Measurements from ENCODE around the gene REEP1. TPM values are rescaled to one million over a fixed set of nuclear protein-coding genes. Genes with fewer than 3 reads are reported as not detected.

Gene REEP1
- total RNA-seq, 1 experiment from 2014 or later, result 5.9 TPM

- H3K79me2 ChIP-seq (ENCODE audit: insufficient read depth, low read length), result no peaks in the 10 kb centered on the region
- TF ChIP-seq SIN3A (IDR thresholded peaks at IDR 0.05; ENCODE audit: low read depth), result no peak
- no peak for TF ChIP-seq FOSL1 (IDR thresholded peaks at IDR 0.05; ENCODE audit: low read depth)
- TF ChIP-seq EZH2 (IDR thresholded peaks at IDR 0.05), result no peak
- no peak for TF ChIP-seq CTCF (IDR thresholded peaks at IDR 0.05 in 2 of 3, conservative IDR thresholded peaks at IDR 0.05 in 1 of 3; ENCODE audit: borderline replicate concordance in 1 of 3, insufficient read depth in 1 of 3, low read depth in 2 of 3, low read length in 2 of 3)
- no peak for TF ChIP-seq EZH2phosphoT487 (IDR thresholded peaks at IDR 0.05; ENCODE audit: borderline replicate concordance)
- no peak for TF ChIP-seq ATF3 (IDR thresholded peaks at IDR 0.05)
- TF ChIP-seq ZFX (IDR thresholded peaks at IDR 0.05), result no peak
- TF ChIP-seq RAD21 (IDR thresholded peaks at IDR 0.05; ENCODE audit: low read depth), result no peak
- TF ChIP-seq POLR2AphosphoS5 (IDR thresholded peaks at IDR 0.05; ENCODE audit: low read depth, low read length), result no peak
- TF ChIP-seq ELF1 (IDR thresholded peaks at IDR 0.05; ENCODE audit: borderline replicate concordance, low read depth), result no peak
- no peak for ATAC-seq
- intact Hi-C loops (cut with micrococcal nuclease), result no loop called here
- no peak overlapping the region for H2AFZ ChIP-seq (ENCODE audit: low read depth, low read length, poor library complexity, severe bottlenecking)
- DNase-seq (ENCODE audit: low read depth, low spot score), result no peak
- H3K9me2 ChIP-seq (ENCODE audit: insufficient read depth), result no peaks in the 10 kb centered on the region
- ChIA-PET CTCF (no interaction called here), POLR2A (no interaction called here), RAD21 (ENCODE audit: low non-redundant PET in 1 of 2, low total read pairs in 2 of 2, uncharacterized antibody in 2 of 2, unreplicated experiment in 2 of 2) (no interaction called here)
- no peaks in the 10 kb centered on the region for H3K9me3 ChIP-seq (ENCODE audit: control insufficient read depth in 1 of 2, insufficient read depth in 1 of 2, low read depth in 1 of 2, low read length in 2 of 2)
- H3K9ac ChIP-seq (ENCODE audit: low read length), result no peak overlapping the region
- H3K4me3 ChIP-seq (replicated peaks in 1 of 2; ENCODE audit: low read depth in 1 of 2, low read length in 2 of 2), result no peak overlapping the region
- H3K36me3 ChIP-seq (ENCODE audit: control insufficient read depth in 1 of 2, insufficient read depth in 2 of 2, low read length in 2 of 2), result no peaks in the 10 kb centered on the region
- no peaks in the 10 kb centered on the region for H3K27me3 ChIP-seq (ENCODE audit: insufficient read depth, low read length)
- no peak overlapping the region for H3K4me2 ChIP-seq (ENCODE audit: low read length)
- no peak overlapping the region for H3K27ac ChIP-seq (ENCODE audit: low read depth, low read length)
- no TSS peak for BruUV-seq (replicated peaks)
- no peaks in the 10 kb centered on the region; a peak in 1 of 4 replicates for H3K4me1 ChIP-seq (ENCODE audit: control insufficient read depth in 1 of 2, insufficient read depth in 2 of 2, low read length in 2 of 2)
- H4K20me1 ChIP-seq (ENCODE audit: insufficient read depth), result no peaks in the 10 kb centered on the region
Observed at GRCh38 chr2:86232910-86233309, 104.5 kb downstream of the REEP1 start.

All from HCT116 (cell line).